ENCODE data around the gene TTC16.
A peak's percentile ranks its signal among the peaks of the same experiment; 100 is the strongest.

Gene TTC16

GRCh38 chr9:127720865-127721227 is 5.0 kb downstream of the TTC16 start:
- no peak for DNase-seq (ENCODE audit: low read depth)

- no peak for DNase-seq (ENCODE audit: low read depth)
Measured at GRCh38 chr9:127721391-127721821, 5.5 kb downstream of the TTC16 start.

GRCh38 chr9:127722055-127722745 is 6.3 kb downstream of the TTC16 start:
- DNase-seq (ENCODE audit: low read depth), result no peak

GRCh38 chr9:127723013-127723412 is 7.1 kb downstream of the TTC16 start:
- no peak for DNase-seq (ENCODE audit: low read depth)

GRCh38 chr9:127723444-127723843 is 7.6 kb downstream of the TTC16 start:
- DNase-seq (ENCODE audit: low read depth), result no peak

GRCh38 chr9:127724012-127724411 is 8.1 kb downstream of the TTC16 start:
- DNase-seq (ENCODE audit: low read depth), result no peak

- no peak for DNase-seq (ENCODE audit: low read depth)
Measured at GRCh38 chr9:127726871-127727270, 11.0 kb downstream of the TTC16 start.

- DNase-seq (ENCODE audit: low read depth), result no peak
Measured at GRCh38 chr9:127728808-127729207, 12.9 kb downstream of the TTC16 start.

- no peak for DNase-seq (ENCODE audit: low read depth)
Measured at GRCh38 chr9:127729522-127730256, 13.8 kb downstream of the TTC16 start.

GRCh38 chr9:127730262-127730661 is 14.4 kb downstream of the TTC16 start:
- DNase-seq (ENCODE audit: low read depth), result no peak

GRCh38 chr9:127730799-127731410 is 15.0 kb downstream of the TTC16 start:
- no peak for DNase-seq (ENCODE audit: low read depth)

GRCh38 chr9:127731938-127732337 is 16.1 kb downstream of the TTC16 start:
- DNase-seq (ENCODE audit: low read depth), result no peak

- no peak for DNase-seq (ENCODE audit: low read depth)
Measured at GRCh38 chr9:127732444-127732843, 16.6 kb downstream of the TTC16 start.

GRCh38 chr9:127733614-127734013 is 17.7 kb downstream of the TTC16 start:
- no peak for DNase-seq (ENCODE audit: low read depth)

GRCh38 chr9:127734247-127734746 is 18.4 kb downstream of the TTC16 start:
- no peak for DNase-seq (ENCODE audit: low read depth)

GRCh38 chr9:127734747-127735529 is 19.1 kb downstream of the TTC16 start, which contains the start of gene TOR2A:
TOR2A (minus strand) TSS chr9:127735294; CDS start chr9:127735270, 24 bp downstream.
- peak; percentile 92 for DNase-seq (ENCODE audit: low read depth)

- DNase-seq (ENCODE audit: low read depth), result no peak
Measured at GRCh38 chr9:127735530-127736185, 19.8 kb downstream of the TTC16 start.

- no peak for DNase-seq (ENCODE audit: low read depth)
Measured at GRCh38 chr9:127738666-127739065, 22.8 kb downstream of the TTC16 start.

- no peak for DNase-seq (ENCODE audit: low read depth)
Measured at GRCh38 chr9:127739614-127740330, 23.9 kb downstream of the TTC16 start.

- DNase-seq (ENCODE audit: low read depth), result no peak
Measured at GRCh38 chr9:127741831-127742434, 26.1 kb downstream of the TTC16 start.
